ENCODE measurements around the gene TAPBPL.

DNA sequence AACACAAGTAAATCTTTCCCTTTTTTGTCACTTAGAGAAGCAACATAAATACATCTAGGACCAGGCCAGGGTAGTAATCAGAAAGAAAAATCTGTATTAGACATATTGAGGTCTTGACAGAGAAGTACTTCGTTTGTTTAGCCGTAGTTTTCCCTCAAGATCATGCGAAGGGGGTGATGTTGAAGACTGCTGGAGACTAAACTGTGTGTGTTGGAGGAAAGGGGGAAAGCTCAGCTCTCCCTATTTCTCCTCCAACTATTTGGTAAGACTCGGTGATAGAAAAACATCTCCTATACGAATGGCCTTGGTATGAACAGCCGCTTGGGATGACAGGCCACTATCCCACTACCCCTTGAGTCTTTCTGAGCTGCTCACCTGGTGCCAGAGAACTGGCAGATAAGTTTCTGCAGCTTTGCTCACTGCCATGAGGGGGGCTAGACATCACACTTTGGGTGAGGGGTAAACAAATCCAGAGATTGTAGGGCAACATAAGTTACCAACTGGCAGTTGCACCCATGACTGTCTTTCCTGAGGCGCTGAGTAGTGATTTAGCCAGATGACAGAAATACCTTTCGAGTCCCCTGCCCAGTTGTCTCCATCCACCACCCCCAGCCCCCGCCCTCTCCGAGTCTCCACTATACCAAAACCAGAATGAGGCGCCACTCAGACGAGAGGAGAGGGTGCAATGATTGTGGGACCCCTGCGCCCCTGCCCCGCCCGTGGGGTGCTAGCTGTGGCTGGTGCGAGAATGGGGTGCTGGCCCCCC is 17.9 kb downstream of the TAPBPL start:
- TF ChIP-seq CTCF (IDR thresholded peaks at IDR 0.05) = no peak
- TF ChIP-seq POLR2A (IDR thresholded peaks at IDR 0.05) = no peak
- TF ChIP-seq POLR2AphosphoS5 (IDR thresholded peaks at IDR 0.05) = no peak
- TF ChIP-seq EP300 (IDR thresholded peaks at IDR 0.05) = no peak

All from gastroesophageal sphincter (tissue), 3 donors.